Adipocyte (in vitro differentiated cells): ENCODE measurements around the gene IL19.
A peak's percentile ranks its signal among the peaks of the same experiment; 100 is the strongest.

ENCODE experiments used
- DNase-seq: peaks from one replicate; pipeline ENCODE4 v3.0.0-alpha.2; 2015; ENCODE audit warnings: low read depth
- H3K27me3 ChIP-seq: replicated peaks from 2 replicates; pipeline ENCODE4 v1.7.0; 2013; ENCODE audit warnings: mild to moderate bottlenecking, low read length, moderate library complexity; ENCODE audit not compliant: control insufficient read depth, insufficient read depth
- H3K36me3 ChIP-seq: 2 replicates; pipeline ENCODE4 v1.7.0; 2013; ENCODE audit warnings: low read length, mild to moderate bottlenecking, moderate library complexity; ENCODE audit not compliant: control insufficient read depth, insufficient read depth, severe bottlenecking
- H3K4me1 ChIP-seq: 2 replicates; pipeline ENCODE4 v1.7.0; 2013; ENCODE audit warnings: mild to moderate bottlenecking, low read length, moderate library complexity; ENCODE audit not compliant: control insufficient read depth, insufficient read depth
- H3K4me3 ChIP-seq: 2 replicates; pipeline ENCODE4 v1.7.0; 2013; ENCODE audit warnings: mild to moderate bottlenecking, low read length, moderate library complexity
- H3K9ac ChIP-seq: 2 replicates; pipeline ENCODE4 v1.7.0; 2013; ENCODE audit warnings: mild to moderate bottlenecking, low read length, moderate library complexity
- H3K9me3 ChIP-seq: 2 replicates; pipeline ENCODE4 v1.7.0; 2013; ENCODE audit warnings: mild to moderate bottlenecking, low read length, moderate library complexity; ENCODE audit not compliant: control insufficient read depth

IL19 gene

GRCh38 chr1:206794294-206794908, 23.8 kb downstream of the IL19 start:
- Histone ChIP-seq H3K27me3 (no peaks in the 10 kb centered on the region), H3K9ac (no peak overlapping the region), H3K9me3 (no peaks in the 10 kb centered on the region), H3K4me1 (peaks cover 21% of the 10 kb centered on the region), H3K36me3 (no peaks in the 10 kb centered on the region), H3K4me3 (no peak overlapping the region)
- DNase-seq: no peak

- Histone ChIP-seq H3K9me3 (no peaks in the 10 kb centered on the region), H3K36me3 (no peaks in the 10 kb centered on the region), H3K4me1 (peaks cover 18% of the 10 kb centered on the region), H3K9ac (no peak overlapping the region), H3K4me3 (no peak overlapping the region), H3K27me3 (no peaks in the 10 kb centered on the region)
- DNase-seq: no peak
Measured at GRCh38 chr1:206796116-206796515, 25.5 kb downstream of the IL19 start.

- H3K27me3 ChIP-seq: no peaks in the 10 kb centered on the region
- no peak overlapping the region for H3K9ac ChIP-seq
- no peaks in the 10 kb centered on the region for H3K36me3 ChIP-seq
- no peak overlapping the region for H3K4me3 ChIP-seq
- peaks cover 10% of the 10 kb centered on the region for H3K4me1 ChIP-seq
- DNase-seq: no peak
- no peaks in the 10 kb centered on the region for H3K9me3 ChIP-seq
Measured at GRCh38 chr1:206796981-206797402, 26.4 kb downstream of the IL19 start.

- DNase-seq: no peak
- Histone ChIP-seq H3K9ac (no peak overlapping the region), H3K9me3 (no peaks in the 10 kb centered on the region), H3K4me3 (no peak overlapping the region), H3K36me3 (no peaks in the 10 kb centered on the region), H3K27me3 (no peaks in the 10 kb centered on the region), H3K4me1 (peaks cover 7% of the 10 kb centered on the region)
Measured at GRCh38 chr1:206797534-206798383, 27.2 kb downstream of the IL19 start.

- H3K27me3 ChIP-seq: no peaks in the 10 kb centered on the region
- no peaks in the 10 kb centered on the region for H3K36me3 ChIP-seq
- H3K4me3 ChIP-seq: no peak overlapping the region
- no peaks in the 10 kb centered on the region for H3K9me3 ChIP-seq
- DNase-seq: no peak
- H3K4me1 ChIP-seq: peaks cover 7% of the 10 kb centered on the region
- no peak overlapping the region for H3K9ac ChIP-seq
Measured at GRCh38 chr1:206798384-206798996, 27.9 kb downstream of the IL19 start.

GRCh38 chr1:206799311-206799710, 28.7 kb downstream of the IL19 start:
- Histone ChIP-seq H3K4me3 (no peak overlapping the region), H3K27me3 (no peaks in the 10 kb centered on the region), H3K36me3 (no peaks in the 10 kb centered on the region), H3K9ac (no peak overlapping the region), H3K9me3 (no peaks in the 10 kb centered on the region), H3K4me1 (peaks cover 7% of the 10 kb centered on the region)
- no peak for DNase-seq

- Histone ChIP-seq H3K4me3 (no peak overlapping the region), H3K4me1 (peaks cover 7% of the 10 kb centered on the region), H3K36me3 (no peaks in the 10 kb centered on the region), H3K9me3 (no peaks in the 10 kb centered on the region), H3K9ac (no peak overlapping the region), H3K27me3 (no peaks in the 10 kb centered on the region)
- no peak for DNase-seq
Measured at GRCh38 chr1:206800411-206800810, 29.8 kb downstream of the IL19 start.

GRCh38 chr1:206800891-206801290, 30.3 kb downstream of the IL19 start:
- no peak overlapping the region for H3K4me3 ChIP-seq
- no peak overlapping the region for H3K9ac ChIP-seq
- DNase-seq: no peak
- no peaks in the 10 kb centered on the region for H3K27me3 ChIP-seq
- H3K9me3 ChIP-seq: no peaks in the 10 kb centered on the region
- H3K4me1 ChIP-seq: peaks cover 7% of the 10 kb centered on the region
- no peaks in the 10 kb centered on the region for H3K36me3 ChIP-seq

- Histone ChIP-seq H3K27me3 (no peaks in the 10 kb centered on the region), H3K4me3 (no peak overlapping the region), H3K9me3 (no peaks in the 10 kb centered on the region), H3K36me3 (no peaks in the 10 kb centered on the region), H3K4me1 (peaks cover 7% of the 10 kb centered on the region), H3K9ac (no peak overlapping the region)
- no peak for DNase-seq
Measured at GRCh38 chr1:206801467-206801866, 30.9 kb downstream of the IL19 start.

- Histone ChIP-seq H3K4me3 (no peak overlapping the region), H3K27me3 (no peaks in the 10 kb centered on the region), H3K9ac (no peak overlapping the region), H3K9me3 (no peaks in the 10 kb centered on the region), H3K4me1 (peaks cover 4% of the 10 kb centered on the region), H3K36me3 (no peaks in the 10 kb centered on the region)
- DNase-seq: peak; percentile 16
Measured at GRCh38 chr1:206802401-206802800, 31.8 kb downstream of the IL19 start.

GRCh38 chr1:206803221-206803730, 32.7 kb downstream of the IL19 start:
- Histone ChIP-seq H3K9ac (no peak overlapping the region), H3K4me1 (peaks cover 4% of the 10 kb centered on the region), H3K4me3 (no peak overlapping the region), H3K36me3 (no peaks in the 10 kb centered on the region), H3K9me3 (no peaks in the 10 kb centered on the region), H3K27me3 (no peaks in the 10 kb centered on the region)
- no peak for DNase-seq
